Adipose tissue (tissue), 3 donors: ENCODE measurements around the gene HIP1R. TPM values are rescaled to one million over a fixed set of nuclear protein-coding genes. Genes with fewer than 3 reads are reported as not detected.

Experiments
- H3K27ac ChIP-seq: one replicate; pipeline ENCODE4 v1.5.1; 2013; ENCODE audit warnings: low read depth, low read length
- WGBS, 3 donors: extraction: QIAGEN DNeasy Blood & Tissue Kit; methylation state at CpG; one replicate each; pipeline ENCODE4 v1.1.7; 2013; 5-methylcytosine and 5-hydroxymethylcytosine counted together
- polyA plus RNA-seq, 3 donors: library from polyadenylated mRNA; stranded (reverse); fragments of 200-250 nt; gene quantifications; one replicate each; pipeline ENCODE4 v1.2.3, GENCODE V29; 2013
- donor health status: healthy with polysubstance abuse.
- donor health status: Bipolar disorder and iron deficiency.
- donor health status: healthy.

Gene HIP1R
- polyA plus RNA-seq, 3 donors: 27.0 to 62.4 (median 42.4) TPM

GRCh38 chr12:122844366-122844971 lies 9.2 kb downstream of the HIP1R start:
- H3K27ac ChIP-seq: no peak overlapping the region
- 83 to 88% (median 88%) methylated on average over 8 of the region's 8 CpGs for WGBS, 3 donors

DNA sequence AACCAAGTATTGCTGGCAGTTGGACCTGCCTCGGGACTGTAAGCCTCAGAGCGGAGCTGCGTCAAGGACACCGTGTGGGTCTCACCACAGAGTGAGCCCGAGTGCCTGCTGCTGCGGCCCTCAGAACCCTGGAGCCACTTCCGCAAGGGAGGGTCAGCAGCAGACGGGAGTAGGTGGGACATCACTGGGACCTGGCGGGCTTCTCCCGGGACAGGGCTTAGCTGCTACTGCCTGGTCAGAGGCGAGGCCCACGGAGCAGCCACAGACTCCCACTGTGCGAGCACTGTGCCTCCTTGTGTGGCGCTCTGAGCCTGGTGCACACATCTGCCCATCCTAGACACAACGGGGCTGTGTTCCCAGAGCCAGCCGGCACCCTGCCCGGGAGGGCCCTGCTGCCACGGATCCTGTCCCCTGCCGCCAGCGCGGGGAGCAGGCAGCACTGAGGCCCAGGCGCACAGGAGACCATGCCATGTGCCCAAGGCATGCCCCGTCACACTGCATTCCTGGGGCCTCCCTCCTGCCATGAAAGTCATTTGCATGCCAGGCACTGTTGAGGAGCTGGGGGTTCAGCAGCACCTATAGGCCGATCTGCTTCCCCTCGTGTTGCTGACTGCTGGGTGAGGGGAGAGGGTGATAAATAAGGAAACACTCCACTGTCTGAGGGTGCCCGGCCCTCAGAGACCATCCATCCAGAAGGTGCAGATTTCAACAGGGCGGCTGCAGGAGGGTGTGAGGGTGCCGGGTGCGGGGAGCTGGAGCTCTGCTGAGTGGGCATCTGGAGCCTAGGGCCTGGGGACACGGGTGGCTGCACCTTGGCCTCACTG lies 10.0 kb downstream of the HIP1R start:
- 78 to 89% (median 89%) methylated on average over 30 of the region's 30 CpGs for WGBS, 3 donors
- no peak overlapping the region for H3K27ac ChIP-seq

DNA sequence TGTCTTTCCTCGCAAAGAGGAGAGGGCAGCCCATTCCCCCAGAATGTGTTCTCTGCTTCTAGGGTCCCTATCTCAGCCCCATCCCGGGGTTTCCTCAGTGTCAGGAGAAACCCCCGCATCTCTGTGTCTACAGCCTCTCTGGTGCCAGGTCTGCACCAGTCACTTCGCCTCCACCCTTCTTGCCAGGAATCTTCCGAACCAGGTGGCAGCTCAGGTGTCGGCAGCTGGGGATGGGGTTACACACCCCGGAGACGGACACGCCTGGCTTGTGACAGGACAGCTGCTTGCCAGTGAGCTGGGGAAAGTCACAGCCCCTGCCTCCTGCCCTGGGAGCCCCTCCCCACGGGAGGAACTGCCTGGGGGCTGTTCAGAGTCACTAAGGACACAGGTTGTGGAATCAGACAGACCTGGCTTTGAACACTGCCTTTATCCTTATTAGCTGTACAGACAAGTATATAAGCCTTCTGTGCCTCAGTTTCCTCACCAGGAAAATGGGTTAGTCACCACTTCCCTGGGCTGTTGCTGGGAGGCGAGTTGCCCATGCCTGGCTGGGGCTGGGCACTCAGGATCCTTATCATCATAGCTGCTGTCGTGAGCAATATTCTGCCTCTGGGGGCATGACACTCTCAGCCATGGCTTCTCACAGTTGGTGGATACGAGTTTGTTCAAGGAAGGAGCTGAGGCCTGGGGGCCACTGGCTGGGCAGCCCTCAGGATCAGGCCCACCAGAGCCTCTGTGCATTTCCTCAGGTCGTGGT lies 10.8 kb downstream of the HIP1R start:
- 77 to 85% (median 82%) methylated on average over 13 to 14 of the region's 14 CpGs for WGBS, 3 donors
- no peak overlapping the region for H3K27ac ChIP-seq

GRCh38 chr12:122846622-122847515 lies 11.6 kb downstream of the HIP1R start:
- 83 to 87% (median 84%) methylated on average over 22 to 27 of the region's 27 CpGs for WGBS, 3 donors
- H3K27ac ChIP-seq: no peak overlapping the region

DNA sequence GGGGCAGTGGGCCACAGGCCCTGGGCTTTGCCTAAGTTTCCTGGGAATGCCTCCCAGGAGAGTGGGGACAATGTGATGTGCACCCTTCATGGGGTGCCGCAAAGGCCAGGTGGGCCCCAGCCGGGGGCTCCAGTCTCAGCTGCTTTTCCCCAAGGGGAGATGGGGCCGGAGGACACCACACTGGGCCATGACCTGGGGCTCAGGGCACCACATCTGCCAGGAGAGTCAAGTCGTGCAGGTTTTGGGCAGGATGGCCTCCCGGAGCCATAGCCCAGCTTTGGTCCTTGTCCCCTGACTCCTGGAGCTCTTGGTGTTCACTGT lies 12.2 kb downstream of the HIP1R start:
- no peak overlapping the region for H3K27ac ChIP-seq
- 82 to 94% (median 91%) methylated on average over 5 of the region's 5 CpGs for WGBS, 3 donors

DNA sequence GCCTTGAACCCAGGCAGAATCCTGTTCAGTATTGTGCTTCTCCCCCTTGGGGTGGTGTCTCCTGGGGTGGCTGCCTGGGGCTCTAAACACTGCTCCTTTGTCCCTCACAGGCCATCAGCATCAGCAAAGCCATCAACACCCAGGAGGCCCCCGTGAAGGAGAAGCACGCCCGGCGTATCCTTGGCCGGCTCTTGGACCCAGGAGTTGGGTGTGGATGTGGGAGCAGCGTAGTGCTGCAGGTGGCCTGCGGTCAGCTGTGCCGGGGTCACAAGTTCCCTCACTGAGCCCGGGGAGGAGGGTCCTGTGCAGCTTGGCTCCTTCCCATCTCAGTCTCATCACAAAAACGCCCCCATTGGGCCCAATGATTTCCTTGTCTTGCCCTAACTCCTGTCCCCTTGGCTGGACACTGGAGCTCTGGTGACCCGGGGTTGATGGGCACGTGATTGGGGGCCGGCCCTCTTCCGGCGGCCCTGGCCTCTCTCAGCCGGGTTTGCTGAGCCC lies 12.7 kb downstream of the HIP1R start:
- no peak overlapping the region for H3K27ac ChIP-seq
- 87 to 91% (median 89%) methylated on average over 16 of the region's 16 CpGs for WGBS, 3 donors

GRCh38 chr12:122848471-122849351 lies 13.5 kb downstream of the HIP1R start:
- WGBS, 3 donors: 85 to 88% (median 86%) methylated on average over 36 of the region's 36 CpGs
- no peak overlapping the region for H3K27ac ChIP-seq

- WGBS, 3 donors: 82 to 88% (median 85%) methylated on average over 26 of the region's 26 CpGs
- no peak overlapping the region for H3K27ac ChIP-seq
Measured at GRCh38 chr12:122849352-122850047, 14.2 kb downstream of the HIP1R start.

- no peak overlapping the region for H3K27ac ChIP-seq
- WGBS, 3 donors: 94 to 96% (median 94%) methylated on average over 10 to 14 of the region's 14 CpGs
Measured at GRCh38 chr12:122850048-122850445, 14.8 kb downstream of the HIP1R start.

DNA sequence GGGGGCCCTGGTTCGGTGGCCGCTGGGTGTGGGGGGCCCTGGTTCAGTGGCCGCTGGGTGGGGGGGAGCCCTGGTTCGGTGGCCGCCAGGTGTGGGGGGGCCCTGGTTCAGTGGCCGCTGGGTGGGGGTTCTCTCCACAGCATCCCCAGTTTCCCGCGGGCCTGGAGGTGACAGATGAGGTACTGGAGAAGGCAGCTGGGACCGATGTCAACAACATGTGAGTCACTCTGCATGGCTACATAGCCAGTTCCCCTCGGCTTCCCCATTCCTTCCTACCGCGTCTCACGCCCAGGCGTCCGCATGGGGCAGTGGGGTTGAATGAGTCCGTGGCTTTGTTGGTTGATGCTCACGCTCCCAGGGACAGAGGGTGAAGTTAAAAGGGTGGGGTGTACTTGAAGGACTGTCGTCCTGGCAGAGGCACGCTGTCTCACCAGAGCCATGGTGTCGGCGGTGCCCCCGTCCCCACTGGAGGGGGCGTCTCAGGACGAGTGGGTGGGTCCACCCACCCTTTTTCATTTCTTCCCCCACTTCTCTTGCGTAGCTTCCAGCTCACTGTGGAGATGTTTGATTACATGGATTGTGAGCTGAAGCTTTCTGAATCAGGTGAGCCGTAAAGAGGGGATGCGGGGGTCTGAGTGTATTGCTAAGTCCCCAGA lies 15.6 kb downstream of the HIP1R start:
- 87 to 89% (median 88%) methylated on average over 23 to 27 of the region's 27 CpGs for WGBS, 3 donors
- H3K27ac ChIP-seq: no peak overlapping the region

DNA sequence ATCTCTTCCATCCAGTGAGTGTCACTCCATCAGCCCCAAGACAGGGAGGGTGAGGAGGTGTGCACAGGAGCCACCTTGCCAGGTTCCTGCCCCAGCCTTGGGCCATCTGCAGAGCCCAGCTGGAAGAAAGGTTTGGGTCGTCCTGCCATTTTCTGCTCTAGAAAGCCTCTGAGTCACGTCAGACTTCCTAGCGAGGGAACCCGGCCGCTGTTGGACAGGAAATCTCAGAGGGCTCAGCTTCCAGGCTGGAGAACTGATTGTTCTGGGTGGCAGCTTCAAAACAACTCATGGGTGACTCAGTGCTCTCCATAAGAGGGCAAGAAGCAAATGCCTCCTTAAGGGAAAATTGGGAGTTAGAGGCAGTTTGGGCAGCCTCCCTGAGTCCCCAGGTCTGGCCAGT lies 16.6 kb downstream of the HIP1R start:
- no peak overlapping the region for H3K27ac ChIP-seq
- 67 to 82% (median 71%) methylated on average over 5 of the region's 5 CpGs for WGBS, 3 donors

DNA sequence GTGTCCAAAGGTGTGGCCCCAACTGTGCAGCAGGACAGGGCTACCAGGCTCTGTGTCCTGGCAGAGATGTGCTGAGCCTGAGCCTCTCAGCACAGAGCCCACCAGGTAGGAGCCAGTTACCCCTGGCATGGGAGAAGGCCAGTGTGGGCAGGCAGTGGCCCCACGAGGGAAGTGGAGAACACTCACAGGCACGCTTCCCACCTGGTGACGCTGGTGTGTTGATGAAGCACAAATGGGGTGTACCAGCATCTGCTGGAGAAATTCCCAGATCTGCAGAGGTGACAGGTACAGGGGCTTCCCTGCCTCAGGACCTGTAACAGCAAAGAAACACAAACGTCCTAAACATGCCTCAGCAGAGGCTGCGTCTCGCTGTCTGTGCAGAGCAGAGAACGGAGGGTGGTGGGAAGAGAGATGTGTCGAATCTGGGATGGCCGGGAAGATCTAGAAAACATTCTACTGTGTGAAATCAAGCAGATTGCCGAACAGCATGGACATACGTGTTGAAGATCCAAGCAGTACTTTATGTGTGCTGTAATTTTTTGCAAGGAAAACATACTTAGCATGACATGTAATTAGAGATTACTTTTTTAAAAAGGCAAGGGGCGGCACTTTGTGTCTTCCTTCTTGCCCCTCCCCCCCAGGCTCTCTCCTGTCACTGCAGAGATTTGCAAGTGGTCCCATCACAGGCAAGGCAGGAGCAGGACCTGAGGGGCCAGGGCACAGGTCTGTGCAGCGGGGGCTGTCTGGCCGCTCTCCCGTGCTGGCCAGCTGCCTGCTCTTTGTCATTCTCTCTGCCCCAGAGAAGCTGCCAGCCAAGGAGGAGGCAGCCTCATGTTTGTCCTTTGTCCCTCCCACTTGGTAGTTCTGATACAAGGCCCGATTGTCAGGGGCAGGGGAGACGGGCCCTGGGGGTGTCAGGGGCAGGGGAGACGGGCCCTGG lies 17.3 kb downstream of the HIP1R start:
- WGBS, 3 donors: 50 to 68% (median 58%) methylated on average over 17 to 18 of the region's 18 CpGs
- H3K27ac ChIP-seq: no peak overlapping the region

DNA sequence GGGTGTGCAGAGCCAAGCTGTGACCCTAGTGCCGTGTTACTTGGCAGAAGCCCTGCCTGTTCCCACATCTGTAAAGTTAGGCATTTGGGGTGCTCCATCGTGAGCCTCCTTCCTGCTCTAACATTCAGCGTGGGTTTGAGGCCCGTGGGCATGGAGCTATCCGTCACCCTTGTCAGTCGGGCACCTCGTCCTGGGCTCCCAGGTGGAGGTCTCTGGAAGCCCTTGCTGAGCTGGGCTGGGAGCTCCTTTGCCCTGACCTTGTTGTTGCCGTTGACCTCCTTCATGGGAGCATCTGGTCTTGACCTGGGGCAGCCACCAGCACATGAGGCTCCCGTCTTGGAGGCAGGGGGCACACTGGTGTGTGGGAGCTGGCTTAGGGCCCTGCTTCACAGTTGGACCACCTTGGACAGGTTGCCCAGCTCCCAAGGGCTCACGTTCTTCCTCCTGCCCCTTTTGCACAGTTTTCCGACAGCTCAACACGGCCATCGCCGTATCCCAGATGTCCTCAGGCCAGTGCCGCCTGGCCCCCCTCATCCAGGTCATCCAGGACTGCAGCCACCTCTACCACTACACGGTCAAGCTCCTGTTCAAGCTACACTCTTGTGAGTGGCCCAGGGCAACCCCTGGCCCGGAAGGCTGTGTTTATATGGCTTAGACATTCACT lies 18.5 kb downstream of the HIP1R start:
- 82 to 93% (median 89%) methylated on average over 17 of the region's 17 CpGs for WGBS, 3 donors
- no peak overlapping the region for H3K27ac ChIP-seq

DNA sequence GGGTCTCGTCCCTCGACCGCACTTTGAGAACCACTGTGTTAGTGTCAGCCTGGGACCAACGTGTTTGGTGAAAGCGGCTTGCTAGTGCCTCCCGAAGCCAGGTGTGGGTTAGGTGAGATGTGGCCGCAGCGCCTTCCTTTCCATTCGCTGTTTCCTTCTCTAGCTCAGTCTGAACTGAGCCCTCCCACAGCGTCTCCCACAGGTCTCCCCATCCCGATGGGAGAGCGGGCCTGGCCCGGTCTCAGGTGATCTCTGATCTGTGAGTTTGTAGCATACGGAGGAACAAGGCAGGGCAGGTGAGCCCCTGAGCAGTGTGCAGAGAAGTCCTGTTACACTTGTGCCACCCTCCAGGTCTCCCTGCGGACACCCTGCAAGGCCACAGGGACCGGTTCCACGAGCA lies 19.3 kb downstream of the HIP1R start:
- no peak overlapping the region for H3K27ac ChIP-seq
- WGBS, 3 donors: 95 to 96% (median 96%) methylated on average over 17 of the region's 17 CpGs
